ENCODE data around the gene AHR.
"Not testable (repeated sequence)": the region's sequence is repeated elsewhere in the genome, so short reads cannot be mapped to it uniquely, and the experiment has no call there.

DNA sequence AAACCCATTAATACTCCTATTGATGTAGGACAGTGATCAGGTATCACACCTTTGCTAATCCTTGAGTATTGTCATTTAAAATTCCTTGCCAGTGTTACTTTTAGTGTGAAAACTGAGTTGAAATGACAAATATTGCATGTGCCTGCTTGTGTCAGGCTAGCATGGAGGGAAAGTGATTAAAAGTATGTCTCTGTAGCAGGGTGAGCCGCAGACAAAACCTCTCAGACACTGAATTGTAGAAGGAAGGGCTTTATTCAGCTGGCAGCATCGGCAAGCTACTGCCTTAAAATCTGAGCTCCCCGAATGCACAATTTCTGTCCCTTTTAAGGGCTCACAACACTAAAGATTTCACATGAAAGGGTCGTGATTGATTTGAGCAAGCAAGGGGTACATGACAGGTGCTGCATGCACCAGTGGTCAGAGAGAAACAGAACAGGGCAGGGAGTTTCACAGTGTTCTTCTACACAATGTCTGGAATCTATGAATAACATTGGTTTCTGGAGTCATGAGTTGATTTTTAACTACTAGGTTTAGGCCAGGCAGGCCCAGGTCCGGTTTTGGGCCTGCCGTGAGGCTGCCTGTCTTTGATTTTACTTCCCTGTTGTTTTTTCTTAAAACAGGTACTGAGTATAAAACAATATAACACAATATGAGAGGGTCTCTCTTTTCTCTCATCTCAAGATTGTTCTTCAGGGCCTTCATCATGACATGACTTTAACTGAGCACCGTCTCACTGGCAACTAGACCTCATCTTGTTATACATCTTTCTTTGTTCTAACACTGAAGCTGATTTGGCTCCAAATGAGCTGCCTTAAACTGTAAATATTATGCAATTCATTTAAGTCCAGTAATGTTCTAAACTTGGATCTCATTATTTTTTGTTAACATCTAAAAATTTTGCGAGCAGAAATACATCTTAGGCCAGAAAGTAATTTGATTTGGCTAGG is 84.2 kb downstream of the AHR start:
- TF ChIP-seq, protein P1, sequence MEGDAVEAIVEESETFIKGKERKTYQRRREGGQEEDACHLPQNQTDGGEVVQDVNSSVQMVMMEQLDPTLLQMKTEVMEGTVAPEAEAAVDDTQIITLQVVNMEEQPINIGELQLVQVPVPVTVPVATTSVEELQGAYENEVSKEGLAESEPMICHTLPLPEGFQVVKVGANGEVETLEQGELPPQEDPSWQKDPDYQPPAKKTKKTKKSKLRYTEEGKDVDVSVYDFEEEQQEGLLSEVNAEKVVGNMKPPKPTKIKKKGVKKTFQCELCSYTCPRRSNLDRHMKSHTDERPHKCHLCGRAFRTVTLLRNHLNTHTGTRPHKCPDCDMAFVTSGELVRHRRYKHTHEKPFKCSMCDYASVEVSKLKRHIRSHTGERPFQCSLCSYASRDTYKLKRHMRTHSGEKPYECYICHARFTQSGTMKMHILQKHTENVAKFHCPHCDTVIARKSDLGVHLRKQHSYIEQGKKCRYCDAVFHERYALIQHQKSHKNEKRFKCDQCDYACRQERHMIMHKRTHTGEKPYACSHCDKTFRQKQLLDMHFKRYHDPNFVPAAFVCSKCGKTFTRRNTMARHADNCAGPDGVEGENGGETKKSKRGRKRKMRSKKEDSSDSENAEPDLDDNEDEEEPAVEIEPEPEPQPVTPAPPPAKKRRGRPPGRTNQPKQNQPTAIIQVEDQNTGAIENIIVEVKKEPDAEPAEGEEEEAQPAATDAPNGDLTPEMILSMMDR (IDR thresholded peaks at IDR 0.05): not testable (repeated sequence)
- TF ChIP-seq ZFX (IDR thresholded peaks at IDR 0.05; ENCODE audit: borderline replicate concordance): not testable (repeated sequence)

Measured in 22Rv1 (cell line).